T-cell (primary cell): ENCODE results near the gene TIPRL. TPM values are rescaled to one million over a fixed set of nuclear protein-coding genes. Genes with fewer than 3 reads are reported as not detected.

ENCODE experiments used
- ATAC-seq, 4 experiments: fragments of 200-7000 bp in 3 of 4; fragments of 150-1000 bp in 1 of 4; cut with Tn5 transposase; replicated peaks in 1 of 4; 1 replicate in 3 of 4; 2 replicates in 1 of 4; pipeline ENCODE4 v1.10.0; 2021; ENCODE audit warnings: moderate library complexity in 3 of 4, mild to moderate bottlenecking in 2 of 4, moderate number of reproducible peaks in 1 of 4
- CTCF ChIA-PET, 2 donors: fragments of 300-600 bp; sonication (Branson Sonifier 250); formaldehyde crosslinking; loops; one replicate each; lab custom pipeline; 2022; ENCODE audit warnings: antibody characterized with exemption in 2 of 2; lab: Charles Lee
- POLR2A ChIA-PET, 2 donors: fragments of 300-600 bp; sonication (Branson Sonifier 250); formaldehyde crosslinking; loops; one replicate each; lab custom pipeline; 2022; ENCODE audit warnings: antibody characterized with exemption in 2 of 2; lab: Charles Lee
- DNase-seq, 35 experiments: peaks; one replicate each; pipeline versions ENCODE4 v3.0.0 to v3.0.0-alpha.2; 2013 to 2023
- H3K27ac ChIP-seq: one replicate; pipeline ENCODE4 v1.5.1; 2013; ENCODE audit warnings: low read length
- H3K27me3 ChIP-seq, 2 experiments: replicated peaks in 1 of 2; 1 replicate in 1 of 2; 2 replicates in 1 of 2; pipeline versions ENCODE4 v1.6.1 to v1.7.0; 2013; ENCODE audit warnings: low read length in 1 of 2, mixed read lengths in 1 of 2; ENCODE audit not compliant: control insufficient read depth in 2 of 2, insufficient read depth in 2 of 2; ENCODE audit errors: extremely low read depth in 1 of 2
- H3K36me3 ChIP-seq, 2 donors: 1 replicate in 1 of 2; 2 replicates in 1 of 2; pipeline versions ENCODE4 v1.6.1 to v1.7.0; 2013; ENCODE audit warnings: low read length in 1 of 2; ENCODE audit not compliant: control insufficient read depth in 2 of 2, insufficient read depth in 1 of 2; ENCODE audit errors: extremely low read depth in 1 of 2
- H3K4me1 ChIP-seq, 2 experiments: 1 replicate in 1 of 2; 2 replicates in 1 of 2; pipeline versions ENCODE4 v1.6.1 to v1.7.0; 2013; ENCODE audit warnings: low read length in 2 of 2, mixed read lengths in 1 of 2; ENCODE audit not compliant: insufficient read depth in 2 of 2, control insufficient read depth in 1 of 2; ENCODE audit errors: extremely low read depth in 1 of 2
- H3K4me3 ChIP-seq, 2 donors: 1 replicate in 1 of 2; 2 replicates in 1 of 2; pipeline versions ENCODE4 v1.5.1 to v1.7.0; 2013; ENCODE audit warnings: mild to moderate bottlenecking in 2 of 2, low read length in 1 of 2, moderate library complexity in 1 of 2; ENCODE audit not compliant: control insufficient read depth in 1 of 2; ENCODE audit errors: extremely low read depth in 1 of 2
- H3K9me3 ChIP-seq: 2 replicates; pipeline ENCODE4 v1.7.0; 2013
- H3K27ac Mint-ChIP-seq, 2 donors: one replicate each; pipeline ENCODE4 v1.8.0; 2020 to 2021; ENCODE audit warnings: mild to moderate bottlenecking in 2 of 2, mixed read lengths in 2 of 2
- H3K27me3 Mint-ChIP-seq, 2 donors: one replicate each; pipeline ENCODE4 v1.8.0; 2021 to 2022; ENCODE audit warnings: mixed read lengths in 2 of 2
- H3K36me3 Mint-ChIP-seq: one replicate; pipeline ENCODE4 v1.8.0; 2021; ENCODE audit warnings: mixed read lengths
- H3K4me1 Mint-ChIP-seq, 3 donors: one replicate each; pipeline ENCODE4 v1.8.0; 2020 to 2022; ENCODE audit warnings: mixed read lengths in 3 of 3, mild to moderate bottlenecking in 1 of 3
- H3K4me3 Mint-ChIP-seq, 3 donors: one replicate each; pipeline ENCODE4 v1.8.0; 2020 to 2022; ENCODE audit warnings: mild to moderate bottlenecking in 3 of 3, mixed read lengths in 3 of 3, moderate library complexity in 3 of 3
- H3K9me3 Mint-ChIP-seq, 3 donors: one replicate each; pipeline ENCODE4 v1.8.0; 2020 to 2022; ENCODE audit warnings: mixed read lengths in 3 of 3
- WGBS: methylation state at CpG from one replicate; pipeline ENCODE4 v1.1.5; 2013; ENCODE audit warnings: missing lambda C conversion rate; ENCODE audit not compliant: insufficient coverage; 5-methylcytosine and 5-hydroxymethylcytosine counted together
- total RNA-seq, 35 experiments: library from RNA in 6 of 35; stranded (reverse) in 6 of 35; fragments of 120-200 nt in 1 of 35; gene quantifications; one replicate each; pipeline versions ENCODE4 v1.2.1 to v1.2.4 and lab custom pipeline; 2013 to 2026

TIPRL gene
- total RNA-seq, 5 donors from 2014 or later (not counting 1 experiment from before 2014, with no cell fraction given): 13.8 to 26.6 (median 22.3) TPM

DNA sequence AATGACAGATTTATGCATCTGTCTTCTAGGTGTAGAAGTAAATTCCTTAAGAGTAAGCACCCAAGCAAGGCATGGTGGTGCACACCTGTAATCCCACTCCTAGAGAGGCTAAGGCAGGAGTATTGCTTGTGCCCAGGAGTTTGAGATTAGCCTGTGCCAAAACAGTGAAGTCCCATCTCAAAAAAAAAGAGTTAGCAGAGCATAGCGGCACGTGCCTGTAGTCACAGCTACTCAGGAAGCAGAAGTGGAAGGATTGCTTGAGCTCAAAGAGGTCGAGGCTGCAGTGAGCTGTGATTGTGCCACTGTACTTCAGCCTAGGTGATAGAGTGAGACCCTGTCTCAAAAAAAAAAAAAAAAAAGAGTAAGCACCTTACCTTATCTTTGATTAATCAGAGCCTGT is 15.1 kb upstream of the TIPRL start:
- Histone ChIP-seq H3K27me3 (peaks cover 0 to 16% of the 10 kb centered on the region in 2 experiments), H3K4me1 (no peaks in the 10 kb centered on the region), H3K27ac (no peak overlapping the region), H3K4me3 (no peak overlapping the region), H3K9me3 (no peaks in the 10 kb centered on the region), H3K36me3 (no peaks in the 10 kb centered on the region)
- Mint-ChIP-seq H3K4me3 (no peak overlapping the region), H3K4me1 (no peaks in the 10 kb centered on the region), H3K9me3 (peaks cover 10 to 19% (median 11%) of the 10 kb centered on the region in 3 donors), H3K27me3 (peaks cover 8 to 22% of the 10 kb centered on the region in 2 donors), H3K36me3 (peaks cover 11% of the 10 kb centered on the region), H3K27ac (no peak overlapping the region)
- ChIA-PET CTCF (interaction anchor here in 1 of 2 donors (0.6 kb wide), 1 partner anchor 244 kb away, joined by 5 read pairs; no protein-coding TSS in a partner anchor), POLR2A (no interaction called here)
- DNase-seq (no peak), ATAC-seq (no peak)
- 41% methylated on average over 2 of the region's 3 CpGs for WGBS

DNA sequence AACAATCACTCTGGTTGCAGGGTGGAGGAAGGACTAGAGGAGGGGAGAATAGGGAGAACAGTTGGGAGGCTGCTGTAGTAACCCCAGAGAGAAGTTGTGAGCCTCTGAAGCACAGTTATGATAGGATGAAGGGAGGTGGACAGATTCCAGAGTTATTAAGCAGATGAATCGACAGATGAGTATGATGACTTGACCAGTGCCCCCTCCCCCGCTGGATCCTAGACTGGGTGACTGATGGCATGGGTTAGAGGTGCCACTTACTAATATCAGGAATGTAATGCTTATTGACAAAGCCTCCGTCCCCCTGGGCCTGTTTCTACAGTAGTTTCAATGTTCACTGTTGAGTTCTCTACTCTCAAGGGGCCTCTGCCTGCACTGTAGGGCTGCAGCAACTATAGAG is 14.0 kb upstream of the TIPRL start:
- Histone ChIP-seq H3K27ac (no peak overlapping the region), H3K36me3 (no peaks in the 10 kb centered on the region), H3K9me3 (no peaks in the 10 kb centered on the region), H3K27me3 (peaks cover 0 to 16% of the 10 kb centered on the region in 2 experiments), H3K4me3 (no peak overlapping the region), H3K4me1 (no peaks in the 10 kb centered on the region)
- 70% methylated on average over 2 of the region's 3 CpGs for WGBS
- ATAC-seq (no peak), DNase-seq (no peak)
- H3K4me1 Mint-ChIP-seq: no peaks in the 10 kb centered on the region
- H3K27me3 Mint-ChIP-seq: peaks cover 7 to 21% of the 10 kb centered on the region in 2 donors
- CTCF ChIA-PET: interaction anchor here (0.6 kb wide), 2 partner anchors 29 to 81 kb away, joined by 3 to 4 read pairs; no protein-coding TSS in a partner anchor
- no peak overlapping the region for H3K4me3 Mint-ChIP-seq
- peaks cover 5 to 12% (median 8%) of the 10 kb centered on the region in 3 donors for H3K9me3 Mint-ChIP-seq
- H3K27ac Mint-ChIP-seq: no peak overlapping the region
- H3K36me3 Mint-ChIP-seq: peaks cover 8% of the 10 kb centered on the region
- POLR2A ChIA-PET: no interaction called here

DNA sequence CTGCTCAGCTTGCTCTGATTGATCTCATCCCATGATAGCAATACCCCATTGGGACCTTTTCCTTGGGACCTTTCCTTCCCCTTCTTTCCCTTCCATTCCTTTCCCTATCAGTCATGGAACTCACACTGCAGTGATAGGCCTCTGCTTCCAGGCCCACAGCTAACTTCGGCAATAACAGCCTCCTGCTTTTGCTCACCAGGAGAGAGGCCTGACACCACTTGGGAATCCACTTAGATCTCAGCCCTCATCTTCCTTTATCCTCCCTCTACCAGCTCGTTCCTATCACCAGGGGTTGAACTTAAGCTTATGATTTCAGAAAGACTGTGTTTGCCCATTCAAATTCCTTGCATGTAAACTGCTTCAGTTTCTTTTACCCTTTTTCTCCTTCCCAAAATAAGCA is 11.0 kb upstream of the TIPRL start:
- peaks cover 0 to 1% (median 0%) of the 10 kb centered on the region in 3 donors for H3K4me1 Mint-ChIP-seq
- no peaks in the 10 kb centered on the region for H3K36me3 Mint-ChIP-seq
- Histone ChIP-seq H3K9me3 (no peaks in the 10 kb centered on the region), H3K4me1 (no peaks in the 10 kb centered on the region), H3K27ac (no peak overlapping the region), H3K4me3 (no peak overlapping the region), H3K36me3 (no peaks in the 10 kb centered on the region), H3K27me3 (peaks cover 0 to 6% of the 10 kb centered on the region in 2 experiments)
- H3K4me3 Mint-ChIP-seq: no peak overlapping the region
- H3K9me3 Mint-ChIP-seq: no peaks in the 10 kb centered on the region
- H3K27me3 Mint-ChIP-seq: peaks cover 8 to 18% of the 10 kb centered on the region in 2 donors
- ATAC-seq (no peak), DNase-seq (no peak)
- WGBS: 100% methylated on average over 1 of the region's 2 CpGs
- no peak overlapping the region for H3K27ac Mint-ChIP-seq
- ChIA-PET POLR2A (no interaction called here), CTCF (interaction anchor here (0.6 to 0.7 kb wide), 4 partner anchors 18 to 1285 kb away, joined by 3 to 6 read pairs (median 4); no protein-coding TSS in a partner anchor)

DNA sequence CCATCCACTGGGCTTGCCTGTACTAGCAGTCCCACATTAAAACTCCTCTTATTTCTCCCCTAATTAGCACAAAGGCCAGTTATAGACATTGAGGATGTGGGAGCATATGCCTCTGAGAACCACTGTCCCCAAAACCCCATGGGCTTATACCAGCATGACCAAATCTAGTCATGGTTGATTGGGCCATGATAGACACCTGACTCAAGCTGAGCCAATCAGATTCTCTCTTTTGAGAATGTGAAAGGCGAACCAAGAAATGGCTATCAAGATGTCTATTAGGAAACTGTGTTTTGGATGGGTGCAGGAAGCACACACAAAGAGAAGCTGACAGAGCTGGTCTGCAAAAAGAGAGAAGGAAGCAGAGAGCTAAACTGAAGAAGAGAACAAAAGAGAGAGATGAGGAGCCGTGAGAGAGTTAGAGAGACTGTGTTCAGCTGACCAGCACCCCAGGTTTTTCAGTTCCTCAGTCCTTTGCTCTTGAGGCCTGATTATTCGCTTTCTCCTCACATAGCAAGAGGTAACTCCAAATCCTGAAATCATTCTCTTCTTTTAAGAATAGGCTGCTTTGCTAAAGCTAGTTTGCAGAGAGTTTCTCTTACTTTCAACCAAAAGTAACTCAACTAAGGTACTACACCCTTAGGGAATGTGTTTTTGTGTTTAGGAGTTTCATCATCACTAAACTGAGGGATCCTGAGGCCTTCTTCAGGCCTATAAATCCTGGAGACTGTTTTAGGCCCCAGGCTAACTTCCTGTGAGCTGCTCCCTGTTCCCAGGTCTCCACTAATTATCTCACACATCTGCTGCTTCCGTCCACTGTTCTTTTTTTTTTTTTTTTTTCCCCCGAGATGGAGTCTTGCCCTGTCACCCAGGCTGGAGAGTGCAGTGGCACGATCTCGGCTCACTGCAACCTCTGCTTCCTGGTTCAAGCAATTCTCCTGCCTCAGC is 7.9 kb upstream of the TIPRL start:
- no peaks in the 10 kb centered on the region for H3K9me3 Mint-ChIP-seq
- no peak overlapping the region for H3K27ac Mint-ChIP-seq
- Histone ChIP-seq H3K9me3 (no peaks in the 10 kb centered on the region), H3K4me1 (no peaks in the 10 kb centered on the region), H3K36me3 (no peaks in the 10 kb centered on the region), H3K27ac (no peak overlapping the region), H3K27me3 (peaks cover 0 to 3% of the 10 kb centered on the region in 2 experiments), H3K4me3 (no peak overlapping the region)
- H3K4me1 Mint-ChIP-seq: peaks cover 0 to 1% (median 0%) of the 10 kb centered on the region in 3 donors
- DNase-seq: no peak
- H3K4me3 Mint-ChIP-seq: no peak overlapping the region
- peaks cover 16 to 28% of the 10 kb centered on the region in 2 donors for H3K27me3 Mint-ChIP-seq
- H3K36me3 Mint-ChIP-seq: no peaks in the 10 kb centered on the region
- POLR2A ChIA-PET: no interaction called here
- CTCF ChIA-PET: no interaction called here
- WGBS: 100% methylated on average over 2 of the region's 7 CpGs
- ATAC-seq: no peak

DNA sequence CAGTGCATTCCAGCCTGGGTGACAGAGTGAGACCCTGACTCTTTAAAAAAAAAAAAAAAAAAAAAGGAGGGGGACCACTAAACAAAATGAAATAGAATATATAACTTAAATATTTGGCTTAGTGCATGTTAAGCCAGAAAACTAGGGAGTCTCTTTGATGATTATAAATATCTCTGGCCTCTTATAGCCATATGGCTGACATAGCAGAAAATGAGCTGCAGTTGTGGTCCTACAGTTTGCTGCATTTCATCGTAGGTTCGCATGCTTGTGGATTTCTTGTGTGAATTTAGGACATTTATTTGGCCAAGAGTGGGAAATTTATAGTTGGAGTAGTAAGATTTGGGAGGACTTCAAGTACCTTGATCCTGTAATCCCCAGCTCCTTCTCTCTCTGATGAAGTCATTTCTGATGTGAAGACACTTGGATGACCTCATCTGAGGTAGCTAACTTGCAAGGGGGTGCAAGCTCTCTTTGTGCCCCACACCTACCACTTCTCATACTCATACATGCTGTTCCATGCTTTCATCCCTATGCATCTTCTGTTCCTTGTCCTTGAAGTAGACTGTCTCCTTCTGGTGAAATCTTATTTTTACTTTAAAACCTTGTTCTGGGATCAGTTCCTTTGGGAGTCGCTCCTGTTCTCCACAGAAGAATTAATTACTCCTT is 6.4 kb upstream of the TIPRL start:
- ChIA-PET CTCF (no interaction called here), POLR2A (no interaction called here)
- no peak overlapping the region for H3K27ac Mint-ChIP-seq
- no peaks in the 10 kb centered on the region for H3K9me3 Mint-ChIP-seq
- WGBS: 100% methylated on average over 2 of the region's 3 CpGs
- Histone ChIP-seq H3K9me3 (no peaks in the 10 kb centered on the region), H3K27me3 (peaks cover 0 to 3% of the 10 kb centered on the region in 2 experiments), H3K27ac (no peak overlapping the region), H3K4me3 (no peak overlapping the region), H3K4me1 (no peaks in the 10 kb centered on the region), H3K36me3 (no peaks in the 10 kb centered on the region)
- DNase-seq (no peak), ATAC-seq (no peak)
- no peak overlapping the region for H3K4me3 Mint-ChIP-seq
- H3K27me3 Mint-ChIP-seq: peaks cover 16 to 28% of the 10 kb centered on the region in 2 donors
- no peaks in the 10 kb centered on the region for H3K36me3 Mint-ChIP-seq
- peaks cover 0 to 1% (median 0%) of the 10 kb centered on the region in 3 donors for H3K4me1 Mint-ChIP-seq

DNA sequence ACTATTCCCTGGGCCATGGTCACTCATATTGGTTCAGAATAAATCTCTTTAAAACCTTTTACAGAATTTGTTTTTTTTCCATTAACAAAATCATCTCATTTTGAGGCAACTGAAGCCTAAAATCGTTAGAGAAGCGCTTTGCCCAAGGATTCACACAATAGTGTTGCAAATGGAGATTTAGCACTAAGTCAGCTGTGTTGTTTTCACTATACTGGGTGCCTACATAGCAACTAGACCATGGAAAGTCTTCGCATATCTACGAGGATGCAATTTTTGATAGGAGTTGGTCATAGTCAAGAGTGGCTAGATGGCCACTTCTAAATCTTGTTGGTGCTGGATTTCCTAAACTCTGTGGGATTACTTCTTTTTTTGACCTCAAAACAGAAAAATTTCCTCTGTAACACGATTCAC is 530 bp upstream of the TIPRL start:
- ATAC-seq (no peak), DNase-seq (no peak)
- no peaks in the 10 kb centered on the region for H3K36me3 Mint-ChIP-seq
- H3K27me3 Mint-ChIP-seq: peaks cover 2 to 17% of the 10 kb centered on the region in 2 donors
- Histone ChIP-seq H3K4me3 (peak overlapping the region; percentile 97 to 99), H3K4me1 (peaks cover 10 to 24% of the 10 kb centered on the region in 2 experiments), H3K9me3 (no peaks in the 10 kb centered on the region), H3K27me3 (peaks cover 0 to 3% of the 10 kb centered on the region in 2 experiments), H3K27ac (peak overlapping the region; percentile 96), H3K36me3 (no peaks in the 10 kb centered on the region)
- peaks cover 8 to 11% (median 10%) of the 10 kb centered on the region in 3 donors for H3K4me1 Mint-ChIP-seq
- ChIA-PET POLR2A (no interaction called here), CTCF (no interaction called here)
- 60% methylated on average over 3 of the region's 5 CpGs for WGBS
- H3K9me3 Mint-ChIP-seq: no peaks in the 10 kb centered on the region
- H3K4me3 Mint-ChIP-seq: no peak overlapping the region
- H3K27ac Mint-ChIP-seq: no peak overlapping the region
